ENCODE data around the gene MTG2. TPM values are rescaled to one million over a fixed set of nuclear protein-coding genes. Genes with fewer than 3 reads are reported as not detected.

MTG2 gene, protein sequence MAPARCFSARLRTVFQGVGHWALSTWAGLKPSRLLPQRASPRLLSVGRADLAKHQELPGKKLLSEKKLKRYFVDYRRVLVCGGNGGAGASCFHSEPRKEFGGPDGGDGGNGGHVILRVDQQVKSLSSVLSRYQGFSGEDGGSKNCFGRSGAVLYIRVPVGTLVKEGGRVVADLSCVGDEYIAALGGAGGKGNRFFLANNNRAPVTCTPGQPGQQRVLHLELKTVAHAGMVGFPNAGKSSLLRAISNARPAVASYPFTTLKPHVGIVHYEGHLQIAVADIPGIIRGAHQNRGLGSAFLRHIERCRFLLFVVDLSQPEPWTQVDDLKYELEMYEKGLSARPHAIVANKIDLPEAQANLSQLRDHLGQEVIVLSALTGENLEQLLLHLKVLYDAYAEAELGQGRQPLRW
- total RNA-seq = 16.7 and 18.8 TPM in 2 replicates

DNA sequence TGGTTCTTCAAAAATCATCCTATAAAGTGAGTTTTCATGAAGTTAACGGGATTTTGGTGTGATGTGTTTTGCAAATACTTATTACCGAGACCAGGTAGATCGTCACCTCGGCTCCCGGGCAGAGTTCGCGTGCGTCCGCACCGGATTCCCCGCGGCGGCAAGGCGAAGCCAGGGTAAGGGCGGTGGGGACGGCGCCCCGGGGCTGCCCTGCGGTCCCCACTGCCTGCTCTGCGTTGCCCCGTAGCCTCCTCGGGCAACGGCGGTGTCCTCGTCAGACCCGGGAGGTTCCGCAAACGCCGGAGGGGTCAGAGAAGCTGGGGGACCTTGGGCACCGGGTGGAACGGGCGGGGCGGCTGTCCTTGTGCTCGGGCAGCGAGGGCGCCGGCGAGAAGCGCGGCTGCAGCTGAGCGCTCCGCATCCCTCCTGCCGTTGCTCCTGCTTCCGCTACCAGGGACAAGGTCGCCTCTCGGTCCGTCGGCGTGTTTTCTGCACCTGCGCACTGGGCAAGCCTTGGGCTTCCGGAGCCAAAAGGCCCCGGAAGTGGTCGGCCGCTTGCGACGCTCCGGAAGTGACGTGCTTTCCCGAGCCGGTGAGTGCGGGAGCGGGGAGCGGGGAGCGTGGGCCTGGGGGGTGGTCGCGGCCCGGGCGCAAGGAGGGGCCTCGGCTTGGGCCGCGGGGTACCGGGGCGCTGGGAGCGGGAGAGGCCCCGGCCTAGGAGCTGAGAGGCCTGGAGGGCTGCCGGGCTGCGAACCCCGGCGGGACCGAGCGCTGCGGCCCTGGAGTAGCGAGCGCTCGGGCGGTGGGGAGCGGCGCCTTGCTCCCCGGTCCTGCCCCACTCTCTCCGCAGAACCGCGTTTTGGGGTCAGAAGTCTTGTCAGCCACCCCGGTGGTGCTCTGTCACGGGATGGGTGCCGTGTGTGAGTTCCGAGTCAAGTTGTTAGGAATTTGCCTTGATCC is at the start of gene MTG2:
MTG2 (plus strand) TSS at position 560 of the 957 bp plus-strand sequence. CDS start 10,393 bp downstream, outside the sequence.

DNA sequence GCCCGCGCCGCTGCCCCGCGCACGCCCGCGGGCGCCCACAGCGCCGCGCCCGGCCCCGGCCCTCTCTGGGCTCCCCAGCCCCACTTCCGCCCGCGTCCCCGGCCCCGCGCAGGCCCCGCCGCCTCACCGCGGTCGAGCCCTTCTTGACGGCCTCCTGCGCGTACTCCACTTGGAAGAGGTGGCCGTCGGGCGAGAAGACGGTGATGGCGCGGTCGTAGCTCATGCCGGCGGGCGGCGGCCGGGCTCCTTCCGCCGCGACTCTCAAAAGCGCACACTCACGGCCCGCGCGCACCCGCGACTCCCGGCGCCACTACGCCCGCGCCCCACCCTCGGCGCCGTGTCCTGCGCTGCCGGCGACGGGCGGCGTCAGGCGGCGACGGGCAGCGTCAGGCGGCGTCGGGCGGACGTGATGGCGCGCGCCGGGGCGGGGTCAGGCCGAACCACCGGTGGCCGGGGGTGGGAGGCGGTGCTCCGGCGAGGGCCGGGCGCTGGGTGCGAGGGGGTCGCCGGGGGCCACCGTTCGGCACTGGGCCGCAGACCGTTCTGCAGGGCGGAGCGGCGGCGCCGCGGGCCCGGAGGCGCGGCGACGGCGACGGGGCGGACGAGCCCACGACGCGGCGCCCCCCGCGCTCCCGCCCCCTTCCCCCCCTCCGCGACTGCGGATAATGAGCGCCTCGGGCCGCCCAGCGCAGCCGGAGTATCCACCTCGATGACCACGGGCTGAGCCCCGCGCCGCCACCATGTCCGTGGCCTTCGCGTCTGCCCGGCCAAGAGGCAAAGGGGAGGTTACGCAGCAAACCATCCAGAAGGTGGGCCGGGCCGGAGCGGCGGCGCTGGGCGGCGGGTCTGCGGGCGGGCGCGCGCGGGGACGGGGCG is 39.5 kb upstream of the MTG2 start, which contains the start of the genes PSMA7 and SS18L1:
PSMA7 (minus strand) TSS at position 314 of the 876 bp plus-strand sequence; CDS start at position 223, 91 bp downstream.
SS18L1 (plus strand) TSS at position 689 of the 876 bp plus-strand sequence; CDS start at position 741, 52 bp downstream.

DNA sequence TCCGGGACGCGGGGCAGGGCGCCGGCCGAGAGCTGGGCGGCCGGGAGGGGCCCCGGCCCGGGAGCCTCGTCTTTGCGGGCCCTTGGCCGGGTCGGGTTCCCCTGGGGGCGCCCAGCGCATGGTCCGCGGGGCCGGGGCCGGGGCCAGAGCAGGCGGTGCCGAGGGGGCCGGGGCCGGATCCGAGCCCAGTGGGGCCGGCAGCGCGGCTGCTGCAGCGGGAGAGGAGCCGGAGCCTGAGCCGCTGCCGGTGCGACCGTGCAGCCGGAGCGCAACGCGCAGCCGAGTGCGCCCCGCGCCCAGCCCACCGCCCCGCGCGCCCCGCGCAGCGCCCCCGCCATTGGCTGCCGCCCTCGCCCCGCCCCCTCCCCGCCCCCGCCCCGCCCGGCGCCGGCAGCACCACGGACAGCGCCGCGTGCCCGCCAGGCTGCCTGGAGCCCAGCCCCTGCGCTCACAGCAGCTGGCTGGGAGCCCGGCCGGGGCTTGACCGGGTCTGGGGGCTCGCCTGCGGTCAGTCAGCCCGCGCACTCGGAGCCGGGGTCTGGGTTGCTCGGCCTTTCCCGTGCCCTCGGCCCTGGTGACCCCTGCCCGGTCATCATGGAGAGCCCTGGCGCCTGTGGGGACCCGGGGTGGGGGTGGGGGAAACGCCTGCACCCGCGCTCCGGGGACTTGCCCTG is 37.3 kb downstream of the MTG2 start, which contains the start of gene HRH3:
HRH3 (minus strand) TSS at position 287 of the 674 bp plus-strand sequence. CDS start 308 bp downstream, outside the sequence.

DNA sequence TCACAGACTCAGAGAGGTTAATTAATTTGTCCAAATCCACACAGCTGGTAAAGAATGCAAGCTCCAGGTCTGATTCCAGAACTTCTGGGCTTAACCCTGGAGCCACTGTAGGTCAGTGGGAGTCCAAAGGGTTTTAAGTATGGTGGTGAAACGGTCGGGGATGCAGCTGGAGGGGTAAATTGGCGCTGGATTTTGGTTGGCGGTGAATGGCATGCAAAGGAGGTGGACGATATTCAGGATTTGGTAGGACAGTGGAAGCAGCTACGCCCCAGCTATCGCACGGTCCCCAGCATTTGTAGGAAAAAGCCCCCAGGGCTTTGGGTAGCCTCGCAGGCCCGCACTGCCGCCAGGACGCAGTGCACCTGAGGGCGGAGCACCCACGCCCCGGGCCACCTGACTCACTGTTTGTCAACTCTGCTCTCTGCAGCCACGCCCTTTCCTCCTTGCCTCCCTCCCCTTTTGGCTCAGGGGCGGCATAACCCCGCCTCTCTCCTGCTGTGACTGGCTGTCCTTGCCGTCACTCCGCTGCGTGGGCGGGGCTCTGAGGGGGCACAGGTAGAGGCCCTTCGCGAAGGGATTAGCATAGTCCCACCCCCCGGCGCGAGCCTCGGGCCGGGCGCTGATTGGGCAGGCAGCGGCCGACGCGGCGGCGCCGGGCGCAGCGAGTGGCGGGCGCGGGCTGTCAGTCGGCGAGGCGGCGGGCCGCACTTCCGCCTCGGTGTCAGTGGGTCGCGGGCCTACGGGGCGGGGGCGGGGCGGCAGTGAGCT is 55.2 kb downstream of the MTG2 start, which contains the start of gene OSBPL2:
OSBPL2 (plus strand) TSS at position 721 of the 768 bp plus-strand sequence. CDS start 17,664 bp downstream, outside the sequence.

Other genes starting within 250 kb of the MTG2 start
- gene TAF4, start 117.1 kb upstream of the MTG2 start, total RNA-seq = 4.3 and 6.0 TPM in 2 replicates
- gene LSM14B, start 60.6 kb upstream of the MTG2 start, total RNA-seq = 20.3 and 21.2 TPM in 2 replicates
- gene PSMA7, start 39.6 kb upstream of the MTG2 start, total RNA-seq = 607 and 683 TPM in 2 replicates
- 3.3 and 6.0 TPM in 2 replicates for gene SS18L1, start 39.3 kb upstream of the MTG2 start, total RNA-seq
- not detected in 2 replicates for gene HRH3, start 37.2 kb downstream of the MTG2 start, total RNA-seq
- 14.1 and 14.2 TPM in 2 replicates for gene OSBPL2, start 55.5 kb downstream of the MTG2 start, total RNA-seq
- 249 and 269 TPM in 2 replicates for gene ADRM1, start 120.0 kb downstream of the MTG2 start, total RNA-seq
- 180 and 187 TPM in 2 replicates for gene LAMA5, start 184.3 kb downstream of the MTG2 start, total RNA-seq
- gene RPS21, start 204.1 kb downstream of the MTG2 start, total RNA-seq = 4,092 and 4,801 TPM in 2 replicates
- 7.0 and 9.1 TPM in 2 replicates for gene CABLES2, start 224.3 kb downstream of the MTG2 start, total RNA-seq
- gene RBBP8NL, start 244.5 kb downstream of the MTG2 start, total RNA-seq = not detected in 2 replicates

Data from mammary microvascular endothelial cell (primary cell).